B cell (primary cell): ENCODE measurements around the gene CARNS1. TPM values are rescaled to one million over a fixed set of nuclear protein-coding genes. Genes with fewer than 3 reads are reported as not detected.

Experiments used
- ATAC-seq: fragments of 200-7000 bp; cut with Tn5 transposase; one replicate; pipeline ENCODE4 v1.10.0; 2021; ENCODE audit warnings: low read depth, mild to moderate bottlenecking, moderate number of reproducible peaks, moderate library complexity
- CTCF ChIA-PET: fragments of 350-600 bp; sonication (Branson Sonifier 250); formaldehyde crosslinking; loops from one replicate; lab custom pipeline; 2021; ENCODE audit warnings: antibody characterized with exemption, inconsistent platforms; lab: Charles Lee
- POLR2A ChIA-PET: fragments of 350-600 bp; sonication (Branson Sonifier 250); formaldehyde crosslinking; loops from one replicate; lab custom pipeline; 2021; ENCODE audit warnings: antibody characterized with exemption; lab: Charles Lee
- DNase-seq: peaks from one replicate; pipeline ENCODE4 v3.0.0; 2013
- H2AFZ ChIP-seq: 2 replicates; pipeline ENCODE4 v1.6.1; 2012; ENCODE audit warnings: mild to moderate bottlenecking, low read depth, low read length; ENCODE audit not compliant: insufficient read depth, poor library complexity, severe bottlenecking
- H3K27ac ChIP-seq, 2 donors: 1 replicate in 1 of 2; 2 replicates in 1 of 2; pipeline ENCODE4 v1.5.1; 2012 to 2013; ENCODE audit warnings: low read length in 2 of 2, mild to moderate bottlenecking in 2 of 2, moderate library complexity in 1 of 2
- H3K27me3 ChIP-seq, 4 experiments: fragments of 200-600 bp in 1 of 4; sonication (generic) in 1 of 4; replicated peaks in 1 of 4; 1 replicate in 2 of 4; 2 replicates in 2 of 4; pipeline versions ENCODE4 v1.6.1 to v1.7.0; 2013 to 2016; ENCODE audit warnings: low read length in 3 of 4, mild to moderate bottlenecking in 2 of 4, mixed read lengths in 1 of 4, moderate library complexity in 1 of 4; ENCODE audit not compliant: insufficient read depth in 4 of 4, control insufficient read depth in 3 of 4; ENCODE audit errors: control extremely low read depth in 1 of 4
- H3K36me3 ChIP-seq, 2 experiments: replicated peaks in 1 of 2; 1 replicate in 1 of 2; 2 replicates in 1 of 2; pipeline versions ENCODE4 v1.6.1 to v1.7.1; 2013; ENCODE audit warnings: low read length in 1 of 2; ENCODE audit not compliant: insufficient read depth in 2 of 2, control insufficient read depth in 1 of 2; ENCODE audit errors: control extremely low read depth in 1 of 2, extremely low read depth in 1 of 2
- H3K4me1 ChIP-seq, 2 donors: fragments of 200-600 bp in 1 of 2; sonication (generic) in 1 of 2; 1 replicate in 1 of 2; 2 replicates in 1 of 2; pipeline versions ENCODE4 v1.5.1 to v1.6.1; 2013 to 2017; ENCODE audit warnings: low read length in 2 of 2; ENCODE audit not compliant: control insufficient read depth in 2 of 2, insufficient read depth in 2 of 2
- H3K4me2 ChIP-seq: replicated peaks from 2 replicates; pipeline ENCODE3; 2012; ENCODE audit warnings: mild to moderate bottlenecking, low read depth, low read length; ENCODE audit not compliant: poor library complexity, severe bottlenecking
- H3K4me3 ChIP-seq, 5 experiments: fragments of 200-600 bp in 1 of 5; sonication (generic) in 1 of 5; 1 replicate in 3 of 5; 2 replicates in 2 of 5; pipeline versions ENCODE4 v1.5.1 to v1.7.0; 2011 to 2016; ENCODE audit warnings: low read length in 4 of 5, mild to moderate bottlenecking in 4 of 5, low read depth in 2 of 5, control low read depth in 1 of 5, moderate library complexity in 1 of 5; ENCODE audit not compliant: insufficient read depth in 1 of 5; ENCODE audit errors: control extremely low read depth in 1 of 5, extremely low read depth in 1 of 5
- H3K79me2 ChIP-seq: fragments of 200-600 bp; sonication (generic); one replicate; pipeline ENCODE4 v1.6.0; 2016; ENCODE audit warnings: low read length; ENCODE audit not compliant: control insufficient read depth, insufficient read depth
- H3K9ac ChIP-seq: fragments of 200-600 bp; sonication (generic); 2 replicates; pipeline ENCODE4 v1.6.1; 2017; ENCODE audit warnings: mild to moderate bottlenecking, low read length, moderate library complexity
- H3K9me3 ChIP-seq, 3 donors: one replicate each; pipeline versions ENCODE4 v1.6.1 to v1.7.1; 2013; ENCODE audit warnings: low read length in 2 of 3; ENCODE audit not compliant: control insufficient read depth in 2 of 3, insufficient read depth in 1 of 3; ENCODE audit errors: control extremely low read depth in 1 of 3
- H4K20me1 ChIP-seq: 2 replicates; pipeline ENCODE4 v1.6.0; 2012; ENCODE audit warnings: mild to moderate bottlenecking, low read length; ENCODE audit not compliant: insufficient read depth, control insufficient read depth, poor library complexity, severe bottlenecking
- H3K27ac Mint-ChIP-seq: one replicate; pipeline ENCODE4 v1.8.0; 2021; ENCODE audit warnings: mixed read lengths
- H3K27me3 Mint-ChIP-seq: one replicate; pipeline ENCODE4 v1.8.0; 2021; ENCODE audit warnings: mixed read lengths
- H3K4me1 Mint-ChIP-seq: one replicate; pipeline ENCODE4 v1.8.0; 2021; ENCODE audit warnings: mixed read lengths
- H3K4me3 Mint-ChIP-seq: one replicate; pipeline ENCODE4 v1.8.0; 2021; ENCODE audit warnings: mixed read lengths
- H3K9me3 Mint-ChIP-seq: one replicate; pipeline ENCODE4 v1.8.0; 2022; ENCODE audit warnings: mixed read lengths; ENCODE audit not compliant: insufficient read depth
- EZH2 ChIP-seq: IDR thresholded peaks from 2 replicates; pipeline ENCODE4 v1.6.1; 2012; ENCODE audit warnings: borderline replicate concordance, low read depth, mild to moderate bottlenecking, moderate library complexity, low read length; ENCODE audit not compliant: insufficient read depth, poor library complexity, severe bottlenecking
- WGBS: methylation state at CpG from one replicate; pipeline ENCODE4 v1.1.5; 2013; ENCODE audit warnings: missing lambda C conversion rate; ENCODE audit not compliant: insufficient coverage; 5-methylcytosine and 5-hydroxymethylcytosine counted together
- intact Hi-C: fragments of 100-400 bp; cut with micrococcal nuclease; formaldehyde crosslinking; loops from one replicate; pipeline ENCODE4 v1.10.0; 2022
- polyA plus RNA-seq: library from polyadenylated mRNA; depleted of rRNA; stranded (reverse); fragments of >200 nt; gene quantifications from 2 replicates; pipeline ENCODE4 v1.2.3, GENCODE V29; 2012
- total RNA-seq, 2 donors: library from RNA; stranded (reverse); fragments of 120-200 nt in 1 of 2; gene quantifications; 1 replicate in 1 of 2; 2 replicates in 1 of 2; pipeline versions ENCODE4 v1.2.3 to v1.2.4, GENCODE V29; 2013 to 2022
- TF ChIP-seq, protein P1 (sequence below): fragments of 200-600 bp; IDR thresholded peaks from one replicate; pipeline ENCODE4 v1.8.0; 2022; ENCODE audit warnings: antibody characterized with exemption, mild to moderate bottlenecking

Gene CARNS1
- total and polyA plus RNA-seq, 2 donors (not counting 1 experiment from before 2014, with no cell fraction given) = 24.1 to 41.1 TPM

DNA sequence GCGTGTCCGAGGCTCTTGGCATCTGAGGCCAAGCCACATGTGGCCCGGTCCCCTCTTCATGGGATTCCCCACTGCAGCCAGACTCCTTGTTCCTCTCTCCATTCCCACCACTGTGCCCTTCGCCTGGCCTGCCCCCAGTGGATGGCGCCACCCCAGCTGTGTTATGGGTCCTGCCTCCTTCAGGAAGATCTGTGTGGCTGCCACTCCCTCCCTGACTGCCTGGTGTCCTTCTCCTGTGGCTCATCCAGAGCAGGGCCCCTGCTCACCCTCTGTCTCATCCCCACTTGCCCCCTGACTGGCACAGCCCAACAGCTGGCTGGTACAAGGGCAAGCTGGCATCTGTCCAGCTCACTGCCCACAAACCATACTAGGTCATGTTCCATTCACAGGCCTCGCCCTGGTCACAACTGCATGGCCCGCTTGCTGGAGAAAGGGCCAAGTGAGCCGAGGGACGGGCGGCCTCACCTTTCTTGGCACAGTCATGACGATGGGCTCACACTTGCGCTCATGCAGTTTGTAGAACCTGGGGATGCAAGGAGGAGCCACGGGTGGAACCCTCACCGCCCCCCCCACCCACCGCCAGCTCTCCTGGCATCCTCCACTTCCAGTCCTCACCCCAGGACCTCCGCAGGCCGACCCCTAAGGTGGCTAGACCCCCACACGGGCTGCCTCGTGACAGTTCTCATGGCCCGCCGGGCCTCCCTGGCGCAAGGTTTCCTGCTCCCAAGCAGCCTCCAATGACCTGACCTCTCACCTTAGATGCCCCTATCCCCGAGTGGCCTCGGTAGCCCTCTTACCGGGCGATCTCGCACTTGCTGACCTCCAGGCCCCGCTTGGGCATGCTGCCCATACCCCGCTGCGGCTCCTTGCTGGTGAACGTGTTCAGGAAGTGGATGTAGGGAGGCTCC, 24.1 kb downstream of the CARNS1 start:
- 74% methylated on average over 27 of the region's 31 CpGs for WGBS
- H3K27ac ChIP-seq = peak overlapping the region; percentile 57 to 88
- H3K79me2 ChIP-seq = peaks cover 55% of the 10 kb centered on the region
- peak overlapping the region; percentile 99 for H3K4me2 ChIP-seq
- no peaks in the 10 kb centered on the region for H3K27me3 ChIP-seq
- H2AFZ ChIP-seq = no peak overlapping the region
- intact Hi-C loops = no loop called here
- peaks cover 0 to 17% of the 10 kb centered on the region in 2 experiments for H3K36me3 ChIP-seq
- Mint-ChIP-seq H3K4me1 (peaks cover 82% of the 10 kb centered on the region), H3K4me3 (peak overlapping the region; percentile 88), H3K27me3 (no peaks in the 10 kb centered on the region), H3K9me3 (no peaks in the 10 kb centered on the region), H3K27ac (peak overlapping the region; percentile 92)
- H3K4me1 ChIP-seq = peaks cover 68 to 85% of the 10 kb centered on the region in 2 donors
- TF ChIP-seq EZH2 = no peak
- TF ChIP-seq, protein P1, sequence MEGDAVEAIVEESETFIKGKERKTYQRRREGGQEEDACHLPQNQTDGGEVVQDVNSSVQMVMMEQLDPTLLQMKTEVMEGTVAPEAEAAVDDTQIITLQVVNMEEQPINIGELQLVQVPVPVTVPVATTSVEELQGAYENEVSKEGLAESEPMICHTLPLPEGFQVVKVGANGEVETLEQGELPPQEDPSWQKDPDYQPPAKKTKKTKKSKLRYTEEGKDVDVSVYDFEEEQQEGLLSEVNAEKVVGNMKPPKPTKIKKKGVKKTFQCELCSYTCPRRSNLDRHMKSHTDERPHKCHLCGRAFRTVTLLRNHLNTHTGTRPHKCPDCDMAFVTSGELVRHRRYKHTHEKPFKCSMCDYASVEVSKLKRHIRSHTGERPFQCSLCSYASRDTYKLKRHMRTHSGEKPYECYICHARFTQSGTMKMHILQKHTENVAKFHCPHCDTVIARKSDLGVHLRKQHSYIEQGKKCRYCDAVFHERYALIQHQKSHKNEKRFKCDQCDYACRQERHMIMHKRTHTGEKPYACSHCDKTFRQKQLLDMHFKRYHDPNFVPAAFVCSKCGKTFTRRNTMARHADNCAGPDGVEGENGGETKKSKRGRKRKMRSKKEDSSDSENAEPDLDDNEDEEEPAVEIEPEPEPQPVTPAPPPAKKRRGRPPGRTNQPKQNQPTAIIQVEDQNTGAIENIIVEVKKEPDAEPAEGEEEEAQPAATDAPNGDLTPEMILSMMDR = no peak
- DNase-seq = peak; percentile 50
- ATAC-seq = no peak
- peak overlapping the region in 2 of 5 experiments; percentile 92 to 96 for H3K4me3 ChIP-seq
- H3K9me3 ChIP-seq = peaks cover 0 to 3% (median 0%) of the 10 kb centered on the region in 3 donors
- peaks cover 46% of the 10 kb centered on the region for H4K20me1 ChIP-seq
- ChIA-PET POLR2A (interaction anchor here (0.8 to 9.5 kb wide), 8 partner anchors 8 to 88 kb away, joined by 3 to 215 read pairs (median 52); partner anchors contain the start of genes PPP1CA, TBC1D10C and TMEM134), CTCF (interaction anchor here (0.6 to 4.4 kb wide), 8 partner anchors 20 to 37 kb away, joined by 3 to 63 read pairs (median 6); partner anchors contain the start of genes PPP1CA and TBC1D10C)
- peak overlapping the region; percentile 82 for H3K9ac ChIP-seq
